ENCODE data around the gene RPL18. TPM values are rescaled to one million over a fixed set of nuclear protein-coding genes. Genes with fewer than 3 reads are reported as not detected.

The RPL18 gene
- total RNA-seq, 1 donor, result 1,575 TPM

DNA sequence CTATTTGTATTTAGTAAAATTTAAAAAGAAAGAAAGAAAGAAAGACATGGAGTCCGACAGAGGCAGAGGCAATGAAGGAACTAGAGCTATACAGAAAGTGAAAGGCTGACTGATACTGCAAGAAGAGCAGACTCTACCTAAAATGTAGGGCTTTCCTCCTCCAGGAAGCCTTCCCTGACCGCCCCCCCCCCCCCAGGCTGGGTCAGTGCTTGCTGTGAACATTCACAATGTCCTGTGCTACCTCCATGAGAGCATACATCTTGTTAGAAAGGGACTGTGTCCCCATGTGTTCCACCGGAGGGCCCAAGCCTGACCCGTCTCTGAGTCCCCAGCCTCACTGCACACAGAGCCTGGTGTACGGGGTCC lies 32.7 kb upstream of the RPL18 start:
- TF ChIP-seq, protein P1, sequence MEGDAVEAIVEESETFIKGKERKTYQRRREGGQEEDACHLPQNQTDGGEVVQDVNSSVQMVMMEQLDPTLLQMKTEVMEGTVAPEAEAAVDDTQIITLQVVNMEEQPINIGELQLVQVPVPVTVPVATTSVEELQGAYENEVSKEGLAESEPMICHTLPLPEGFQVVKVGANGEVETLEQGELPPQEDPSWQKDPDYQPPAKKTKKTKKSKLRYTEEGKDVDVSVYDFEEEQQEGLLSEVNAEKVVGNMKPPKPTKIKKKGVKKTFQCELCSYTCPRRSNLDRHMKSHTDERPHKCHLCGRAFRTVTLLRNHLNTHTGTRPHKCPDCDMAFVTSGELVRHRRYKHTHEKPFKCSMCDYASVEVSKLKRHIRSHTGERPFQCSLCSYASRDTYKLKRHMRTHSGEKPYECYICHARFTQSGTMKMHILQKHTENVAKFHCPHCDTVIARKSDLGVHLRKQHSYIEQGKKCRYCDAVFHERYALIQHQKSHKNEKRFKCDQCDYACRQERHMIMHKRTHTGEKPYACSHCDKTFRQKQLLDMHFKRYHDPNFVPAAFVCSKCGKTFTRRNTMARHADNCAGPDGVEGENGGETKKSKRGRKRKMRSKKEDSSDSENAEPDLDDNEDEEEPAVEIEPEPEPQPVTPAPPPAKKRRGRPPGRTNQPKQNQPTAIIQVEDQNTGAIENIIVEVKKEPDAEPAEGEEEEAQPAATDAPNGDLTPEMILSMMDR (IDR thresholded peaks at IDR 0.05; ENCODE audit: insufficient read depth, low read depth, low read length), result no peak
- no peak for DNase-seq (ENCODE audit: low read depth)
- no peak overlapping the region for H3K4me3 ChIP-seq (ENCODE audit: low read depth, low read length)

DNA sequence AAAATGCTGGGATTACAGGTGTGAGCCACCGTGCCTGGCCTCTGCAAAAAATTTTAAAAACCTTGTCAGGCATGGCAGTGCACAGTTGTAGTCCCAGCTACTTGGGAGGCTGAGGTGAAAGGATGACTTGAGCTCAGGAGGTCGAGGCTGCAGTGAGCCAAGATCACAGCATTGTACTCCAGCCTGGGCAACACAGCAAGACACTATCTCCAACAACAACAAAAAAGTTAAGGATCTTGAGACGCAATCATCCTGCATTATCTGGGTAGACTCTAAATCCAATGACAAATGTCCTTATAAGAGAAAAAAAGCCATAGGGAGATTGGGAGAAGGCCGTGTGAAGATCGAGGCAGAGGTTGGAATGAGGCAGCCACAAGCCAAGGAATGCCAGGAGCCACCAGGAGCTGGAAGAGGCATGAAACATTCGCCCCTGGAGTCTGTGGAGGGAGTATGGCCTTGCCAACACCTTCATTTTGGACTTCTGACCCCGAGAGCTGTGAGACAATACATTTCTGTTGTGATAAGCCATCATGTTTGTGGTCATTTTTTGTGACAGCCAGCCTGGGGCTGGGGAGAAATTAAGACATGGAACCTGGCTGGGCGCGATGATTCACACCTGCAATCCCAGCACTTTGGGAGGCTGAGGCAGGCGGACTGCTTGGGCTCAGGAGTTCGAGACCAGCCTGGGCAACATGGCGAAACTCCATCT lies 32.1 kb upstream of the RPL18 start:
- TF ChIP-seq, protein P1 (IDR thresholded peaks at IDR 0.05; ENCODE audit: insufficient read depth, low read depth, low read length), result no peak
- no peak for DNase-seq (ENCODE audit: low read depth)
- H3K4me3 ChIP-seq (ENCODE audit: low read depth, low read length), result no peak overlapping the region

DNA sequence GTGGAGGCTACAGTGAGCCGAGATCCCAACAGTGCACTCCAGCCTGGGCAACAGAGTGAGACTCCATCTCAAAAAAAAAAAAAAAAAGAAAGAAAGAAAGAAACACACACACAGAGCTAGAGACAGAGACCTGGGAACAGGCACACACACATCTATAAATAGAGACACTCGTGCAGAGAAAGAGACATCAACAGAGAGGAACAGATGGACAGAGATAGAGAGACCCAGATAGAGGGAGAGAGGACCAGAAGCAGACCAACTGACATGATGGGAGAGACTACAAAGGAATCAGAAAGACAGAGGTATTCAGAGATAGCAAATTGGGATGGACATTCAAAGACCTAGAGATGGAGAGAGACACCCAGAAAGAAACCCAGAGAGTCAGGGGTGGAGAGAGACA lies 29.2 kb upstream of the RPL18 start:
- TF ChIP-seq, protein P1 (IDR thresholded peaks at IDR 0.05; ENCODE audit: insufficient read depth, low read depth, low read length), result no peak
- H3K4me3 ChIP-seq (ENCODE audit: low read depth, low read length), result no peak overlapping the region
- DNase-seq (ENCODE audit: low read depth), result no peak

DNA sequence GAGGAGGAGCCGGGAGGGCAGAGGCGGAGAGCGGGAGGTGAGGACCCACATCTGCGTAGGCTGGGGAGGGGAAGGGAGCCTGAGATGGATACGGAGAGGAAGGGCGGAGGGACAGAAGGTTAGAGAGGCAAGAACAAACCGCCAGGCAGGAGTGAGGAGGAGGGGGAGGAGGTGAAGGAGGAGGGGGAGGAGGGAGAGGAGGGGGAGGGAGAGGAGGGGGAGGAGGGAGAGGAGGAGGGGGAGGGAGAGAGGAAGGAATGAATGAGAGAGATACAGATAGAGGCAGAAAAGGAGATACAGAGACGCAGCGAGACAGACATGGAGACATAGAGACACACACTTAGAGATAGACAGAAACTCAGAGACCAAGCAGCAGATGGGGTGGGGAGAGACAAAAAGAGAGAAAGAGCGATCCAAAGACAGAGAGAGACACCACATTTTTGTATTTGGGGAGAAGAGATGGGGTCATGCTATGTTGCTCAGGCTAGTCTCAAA lies 27.8 kb upstream of the RPL18 start:
- TF ChIP-seq, protein P1 (IDR thresholded peaks at IDR 0.05; ENCODE audit: insufficient read depth, low read depth, low read length), result no peak
- H3K4me3 ChIP-seq (ENCODE audit: low read depth, low read length), result peak overlapping the region; percentile 60
- DNase-seq (ENCODE audit: low read depth), result no peak

DNA sequence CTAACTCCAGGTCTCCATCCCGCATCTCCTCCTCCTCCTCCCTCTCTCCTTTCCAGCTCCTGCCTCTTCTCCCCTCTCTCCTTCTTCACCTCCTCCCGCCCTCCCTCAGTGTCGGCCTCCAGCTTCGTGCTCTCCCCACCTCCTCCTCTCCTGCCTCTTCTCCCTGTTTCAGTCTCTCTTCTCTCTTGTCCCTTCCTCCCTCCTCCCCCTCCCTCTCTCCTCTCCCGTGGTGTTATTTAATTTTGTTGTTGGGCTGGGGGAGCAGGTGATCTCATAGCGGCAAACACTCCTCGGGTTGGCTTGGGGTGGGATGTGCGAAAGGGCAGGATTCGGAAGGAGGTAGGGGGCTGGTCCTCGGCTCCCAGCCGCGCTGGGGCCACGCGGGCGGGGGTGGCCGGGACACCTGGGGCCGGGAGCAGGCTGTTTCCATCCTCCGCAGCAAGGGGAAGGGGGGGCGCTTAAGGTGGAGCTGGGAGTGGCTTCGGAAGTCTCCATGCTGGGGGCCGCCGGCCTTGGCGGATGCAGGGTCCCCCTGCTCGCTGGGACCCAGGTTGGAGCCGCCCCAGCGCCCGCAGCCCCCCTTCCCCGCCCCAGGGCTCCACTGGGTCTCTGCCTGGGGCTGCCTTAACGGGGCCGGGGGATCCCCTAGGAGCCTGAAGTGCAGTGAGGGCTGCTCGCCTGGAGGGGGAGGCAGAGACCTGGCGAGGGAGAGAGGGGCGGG lies 27.2 kb upstream of the RPL18 start, which contains the start of gene CA11:
TSS of gene CA11 (minus strand) at position 187 of the 721 bp plus-strand sequence. CDS start 555 bp downstream, outside the sequence.
- TF ChIP-seq, protein P1 (IDR thresholded peaks at IDR 0.05; ENCODE audit: insufficient read depth, low read depth, low read length), result peak; percentile 90
- peak within 1 kb of the TSS; percentile 60 for H3K4me3 ChIP-seq (ENCODE audit: low read depth, low read length)
- DNase-seq (ENCODE audit: low read depth), result peak; percentile 82

DNA sequence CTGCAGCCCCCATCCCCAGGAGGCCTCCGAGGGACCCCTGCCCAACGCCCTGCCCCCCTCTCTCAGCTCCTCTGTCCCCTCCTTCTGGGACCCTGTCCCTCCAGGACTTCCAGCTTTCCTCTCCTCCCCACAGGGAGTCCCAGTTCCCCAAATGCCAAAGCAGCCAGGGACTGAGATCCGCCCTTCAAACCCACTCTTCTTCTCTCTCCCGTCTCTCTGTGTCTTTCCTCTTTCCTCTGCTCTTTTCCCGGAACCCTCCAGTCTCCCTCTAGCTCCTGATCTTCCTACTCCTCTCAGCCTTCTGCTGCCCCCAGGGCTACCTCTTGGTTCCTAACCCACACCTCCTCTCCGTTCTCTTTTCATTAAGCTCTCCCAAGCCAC lies 26.6 kb upstream of the RPL18 start:
- H3K4me3 ChIP-seq (ENCODE audit: low read depth, low read length), result peak overlapping the region; percentile 60
- no peak for DNase-seq (ENCODE audit: low read depth)
- TF ChIP-seq, protein P1 (IDR thresholded peaks at IDR 0.05; ENCODE audit: insufficient read depth, low read depth, low read length), result no peak

Measured in fibroblast of villous mesenchyme (primary cell).